GM23248 (cell line): ENCODE results near the gene ARF1. TPM values are rescaled to one million over a fixed set of nuclear protein-coding genes. Genes with fewer than 3 reads are reported as not detected.

Experiments used
- DNase-seq: peaks from one replicate; pipeline ENCODE4 v3.0.0-alpha.2; 2015
- H2AFZ ChIP-seq: fragments of 200-600 bp; sonication (generic); 2 replicates; pipeline ENCODE4 v1.6.1; 2016; ENCODE audit warnings: antibody characterized with exemption
- H3F3A ChIP-seq: fragments of 200-600 bp; sonication (generic); 2 replicates; pipeline ENCODE4 v1.6.1; 2016; ENCODE audit warnings: mild to moderate bottlenecking, antibody characterized with exemption, mixed run types; ENCODE audit not compliant: insufficient read depth
- H3K27ac ChIP-seq: fragments of 200-600 bp; sonication (generic); 2 replicates; pipeline ENCODE4 v1.5.1; 2016; ENCODE audit warnings: mild to moderate bottlenecking
- H3K27me3 ChIP-seq: fragments of 200-600 bp; sonication (generic); replicated peaks from 2 replicates; pipeline ENCODE4 v1.6.1; 2016; ENCODE audit warnings: mild to moderate bottlenecking; ENCODE audit not compliant: insufficient read depth
- H3K36me3 ChIP-seq: fragments of 200-600 bp; sonication (generic); 2 replicates; pipeline ENCODE4 v1.6.1; 2016; ENCODE audit warnings: low read depth, mild to moderate bottlenecking
- H3K4me1 ChIP-seq: fragments of 200-600 bp; sonication (generic); 2 replicates; pipeline ENCODE4 v1.6.1; 2016; ENCODE audit warnings: mild to moderate bottlenecking; ENCODE audit not compliant: insufficient read depth
- H3K4me2 ChIP-seq: fragments of 200-600 bp; sonication (generic); one replicate; pipeline ENCODE4 v1.6.1; 2016; ENCODE audit warnings: mild to moderate bottlenecking; ENCODE audit not compliant: unreplicated experiment
- H3K4me3 ChIP-seq: fragments of 200-600 bp; sonication (generic); 2 replicates; pipeline ENCODE4 v1.5.1; 2016; ENCODE audit warnings: mild to moderate bottlenecking
- H3K79me2 ChIP-seq: fragments of 200-600 bp; sonication (generic); 2 replicates; pipeline ENCODE4 v1.6.1; 2016; ENCODE audit warnings: mild to moderate bottlenecking; ENCODE audit not compliant: insufficient read depth
- H3K9ac ChIP-seq: fragments of 200-600 bp; sonication (generic); 2 replicates; pipeline ENCODE4 v1.6.1; 2016; ENCODE audit warnings: mild to moderate bottlenecking
- H3K9me2 ChIP-seq: fragments of 200-600 bp; sonication (generic); 2 replicates; pipeline ENCODE4 v1.6.1; 2016; ENCODE audit warnings: mixed run types, mild to moderate bottlenecking, moderate library complexity; ENCODE audit not compliant: insufficient read depth
- H3K9me3 ChIP-seq: fragments of 200-600 bp; sonication (generic); one replicate; pipeline ENCODE4 v1.6.1; 2017; ENCODE audit warnings: low read depth
- H4K20me1 ChIP-seq: fragments of 200-600 bp; sonication (generic); 2 replicates; pipeline ENCODE4 v1.6.0; 2016; ENCODE audit not compliant: insufficient read depth
- EZH2 ChIP-seq: fragments of 200-600 bp; sonication (generic); IDR thresholded peaks from 2 replicates; pipeline ENCODE4 v1.6.1; 2018; ENCODE audit warnings: antibody characterized with exemption, mild to moderate bottlenecking; ENCODE audit not compliant: insufficient read depth, poor library complexity, severe bottlenecking
- EZH2phosphoT487 ChIP-seq: fragments of 200-600 bp; sonication (generic); IDR thresholded peaks from 2 replicates; pipeline ENCODE4 v1.6.1; 2018; ENCODE audit warnings: antibody characterized with exemption, moderate library complexity, mild to moderate bottlenecking, low read depth; ENCODE audit not compliant: insufficient read depth
- WGBS, 2 experiments: methylation state at CpG; one replicate each; pipeline ENCODE4 v1.1.6; 2015 to 2017; ENCODE audit warnings: low lambda C conversion rate in 2 of 2, low coverage in 1 of 2; ENCODE audit errors: missing lambda C conversion rate in 2 of 2; 5-methylcytosine and 5-hydroxymethylcytosine counted together
- in situ Hi-C: fragments of 300-500 bp; cut with MboI; formaldehyde crosslinking; loops from 2 replicates; pipeline ENCODE4 v1.15.0; 2020
- polyA plus RNA-seq: library from polyadenylated mRNA; unstranded; fragments of >200 nt; fragmentation: Nextera tagmentation; extraction: Ambion mirVana; gene quantifications from 2 replicates; pipeline ENCODE4 v1.2.1, GENCODE V29; 2016
- total RNA-seq: library from RNA; depleted of rRNA; stranded (reverse); fragments of >200 nt; shearing (Covaris generic); gene quantifications from 2 replicates; pipeline ENCODE4 v1.2.3, GENCODE V29; 2014

The ARF1 gene
- total and polyA plus RNA-seq, 2 experiments from 2014 or later = 292 to 656 TPM

DNA sequence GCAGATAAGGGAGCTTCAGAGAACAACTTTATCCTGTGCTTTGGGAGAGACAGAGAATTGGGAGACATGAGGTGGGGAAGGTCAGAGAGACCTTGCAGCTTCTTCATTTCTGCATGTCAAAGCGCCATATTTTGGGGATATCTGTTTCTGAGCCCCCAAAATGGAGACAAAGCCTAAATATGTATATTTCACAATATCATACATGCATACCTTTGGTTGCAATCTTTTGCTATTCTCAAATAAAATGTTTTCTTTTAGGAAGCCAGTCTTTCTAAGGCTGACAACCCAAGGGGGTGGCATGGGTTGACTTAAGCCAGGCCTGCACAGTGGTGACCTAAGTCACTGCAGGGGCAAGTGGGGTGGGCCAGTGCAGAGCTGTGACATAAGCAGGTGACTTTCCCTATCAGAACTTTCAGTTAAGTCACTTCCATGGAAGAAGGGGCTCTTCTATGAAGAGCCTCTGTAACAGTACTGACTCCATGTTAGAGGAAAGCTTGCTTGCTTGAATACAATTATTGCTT lies 40.5 kb downstream of the ARF1 start:
- H2AFZ ChIP-seq = no peak overlapping the region
- H3K4me2 ChIP-seq = no peak overlapping the region
- H3K36me3 ChIP-seq = no peaks in the 10 kb centered on the region
- H3K9me2 ChIP-seq = no peaks in the 10 kb centered on the region
- no peak for TF ChIP-seq EZH2phosphoT487
- TF ChIP-seq EZH2 = no peak
- H3K27ac ChIP-seq = no peak overlapping the region
- H3K79me2 ChIP-seq = no peaks in the 10 kb centered on the region
- H3K27me3 ChIP-seq = no peaks in the 10 kb centered on the region; the same call in 1 of the 2 replicates
- H3K4me1 ChIP-seq = no peaks in the 10 kb centered on the region; the same call in 1 of the 2 replicates
- H3F3A ChIP-seq = 0 out of 2 replicates have a peak, but pooled peaks cover 6% of the 10 kb centered on the region
- no peaks in the 10 kb centered on the region for H4K20me1 ChIP-seq
- DNase-seq = no peak
- H3K9ac ChIP-seq = no peak overlapping the region
- in situ Hi-C loops = no loop called here
- no peaks in the 10 kb centered on the region for H3K9me3 ChIP-seq
- 0 to 3% methylated on average over 1 of the region's 1 CpG for WGBS, 2 experiments
- no peak overlapping the region for H3K4me3 ChIP-seq

DNA sequence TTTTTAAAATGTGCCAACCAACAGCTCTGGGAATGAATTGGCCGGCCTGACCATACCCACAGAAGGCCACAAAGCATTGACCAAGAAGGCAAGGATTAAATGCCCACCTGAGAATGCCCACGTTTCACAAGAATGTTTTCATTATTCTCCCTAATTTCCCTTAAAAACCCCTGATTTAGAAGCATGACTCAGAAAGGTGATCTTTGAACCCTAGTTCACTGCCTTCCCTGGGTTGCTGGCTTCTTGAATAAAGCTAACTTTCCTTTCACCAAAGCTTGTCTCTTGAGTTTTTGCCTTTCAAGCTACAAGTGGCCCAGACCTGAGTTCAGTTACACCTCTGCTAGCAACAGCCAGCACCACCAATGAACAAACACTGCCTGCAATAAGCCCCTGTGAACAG lies 41.0 kb downstream of the ARF1 start:
- H3K9me2 ChIP-seq = no peaks in the 10 kb centered on the region
- no peaks in the 10 kb centered on the region for H3K79me2 ChIP-seq
- H2AFZ ChIP-seq = no peak overlapping the region
- 0 out of 2 replicates have a peak, but pooled peaks cover 6% of the 10 kb centered on the region for H3F3A ChIP-seq
- in situ Hi-C loops = no loop called here
- no peaks in the 10 kb centered on the region; the same call in 1 of the 2 replicates for H3K4me1 ChIP-seq
- H3K9ac ChIP-seq = no peak overlapping the region
- no peaks in the 10 kb centered on the region for H3K36me3 ChIP-seq
- H3K4me3 ChIP-seq = no peak overlapping the region
- 11 to 21% methylated on average over 2 of the region's 2 CpGs for WGBS, 2 experiments
- H4K20me1 ChIP-seq = no peaks in the 10 kb centered on the region
- DNase-seq = no peak
- H3K27ac ChIP-seq = no peak overlapping the region
- H3K27me3 ChIP-seq = no peaks in the 10 kb centered on the region; the same call in 1 of the 2 replicates
- H3K9me3 ChIP-seq = no peaks in the 10 kb centered on the region
- no peak overlapping the region for H3K4me2 ChIP-seq
- no peak for TF ChIP-seq EZH2phosphoT487
- no peak for TF ChIP-seq EZH2

DNA sequence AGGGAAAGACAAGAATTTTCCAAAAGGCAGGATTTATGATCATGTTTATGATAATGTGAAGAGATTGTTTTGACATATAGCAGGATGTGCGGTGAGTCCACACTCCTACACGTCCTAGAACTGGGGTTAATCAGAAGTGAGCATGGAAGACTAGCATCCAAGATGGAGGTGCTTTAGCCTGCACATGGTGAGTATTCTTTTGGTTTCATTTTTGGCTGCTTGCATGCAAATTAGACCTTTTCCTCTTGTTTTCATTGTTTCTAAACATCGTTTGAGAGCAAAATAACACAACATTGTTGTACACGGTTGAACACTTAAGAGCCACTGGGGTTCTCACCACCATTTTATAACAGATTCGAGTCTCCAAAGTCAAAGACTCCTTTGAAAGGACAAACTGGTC lies 42.7 kb downstream of the ARF1 start:
- no peaks in the 10 kb centered on the region for H3K9me2 ChIP-seq
- no peaks in the 10 kb centered on the region for H4K20me1 ChIP-seq
- no peak overlapping the region for H3K4me3 ChIP-seq
- WGBS, 2 experiments = 64% methylated on average over 5 of the region's 5 CpGs
- no peak overlapping the region for H2AFZ ChIP-seq
- H3K27me3 ChIP-seq = no peaks in the 10 kb centered on the region; the same call in 1 of the 2 replicates
- no peaks in the 10 kb centered on the region for H3K9me3 ChIP-seq
- H3K79me2 ChIP-seq = no peaks in the 10 kb centered on the region
- TF ChIP-seq EZH2phosphoT487 (no peak), EZH2 (no peak)
- no peak overlapping the region for H3K27ac ChIP-seq
- in situ Hi-C loops = no loop called here
- no peak for DNase-seq
- H3K36me3 ChIP-seq = no peaks in the 10 kb centered on the region
- H3K9ac ChIP-seq = no peak overlapping the region
- H3K4me2 ChIP-seq = no peak overlapping the region
- H3F3A ChIP-seq = 0 out of 2 replicates have a peak, but pooled peaks cover 2% of the 10 kb centered on the region
- H3K4me1 ChIP-seq = no peaks in the 10 kb centered on the region; the same call in 1 of the 2 replicates

DNA sequence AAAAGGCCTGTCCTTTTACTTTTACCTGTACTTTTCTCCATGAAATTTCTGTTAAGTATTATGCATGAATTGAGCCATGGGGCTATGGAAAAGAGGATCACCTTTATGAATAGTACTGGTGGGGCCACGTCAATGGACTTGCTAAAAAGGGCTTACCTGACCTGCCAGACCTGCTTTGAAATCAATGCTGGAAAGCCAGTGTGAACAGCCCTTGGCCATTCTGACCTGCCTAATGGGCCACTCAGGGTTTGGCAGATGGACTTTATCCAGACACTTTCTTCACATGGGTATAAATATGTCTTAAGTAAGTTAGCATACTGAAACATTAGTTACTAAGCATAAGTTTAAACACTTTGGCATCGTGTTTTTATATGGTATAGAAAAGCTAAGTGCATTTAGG lies 49.3 kb downstream of the ARF1 start:
- Histone ChIP-seq H3F3A (no peaks in the 10 kb centered on the region), H3K9ac (no peak overlapping the region), H3K9me2 (no peaks in the 10 kb centered on the region), H3K4me2 (no peak overlapping the region), H3K27ac (no peak overlapping the region), H3K36me3 (no peaks in the 10 kb centered on the region), H3K4me3 (no peak overlapping the region), H4K20me1 (no peaks in the 10 kb centered on the region), H3K27me3 (peaks cover 39% of the 10 kb centered on the region), H3K4me1 (no peaks in the 10 kb centered on the region), H3K9me3 (no peaks in the 10 kb centered on the region), H2AFZ (no peak overlapping the region), H3K79me2 (no peaks in the 10 kb centered on the region)
- DNase-seq = no peak
- 51 to 67% methylated on average over 2 of the region's 2 CpGs for WGBS, 2 experiments
- TF ChIP-seq EZH2 (no peak), EZH2phosphoT487 (no peak)
- in situ Hi-C loops = no loop called here
